Measurements from ENCODE around the gene CRKL. TPM values are rescaled to one million over a fixed set of nuclear protein-coding genes. Genes with fewer than 3 reads are reported as not detected.

Gene CRKL
- total RNA-seq, 1 experiment from 2014 or later, result 87.7 TPM

DNA sequence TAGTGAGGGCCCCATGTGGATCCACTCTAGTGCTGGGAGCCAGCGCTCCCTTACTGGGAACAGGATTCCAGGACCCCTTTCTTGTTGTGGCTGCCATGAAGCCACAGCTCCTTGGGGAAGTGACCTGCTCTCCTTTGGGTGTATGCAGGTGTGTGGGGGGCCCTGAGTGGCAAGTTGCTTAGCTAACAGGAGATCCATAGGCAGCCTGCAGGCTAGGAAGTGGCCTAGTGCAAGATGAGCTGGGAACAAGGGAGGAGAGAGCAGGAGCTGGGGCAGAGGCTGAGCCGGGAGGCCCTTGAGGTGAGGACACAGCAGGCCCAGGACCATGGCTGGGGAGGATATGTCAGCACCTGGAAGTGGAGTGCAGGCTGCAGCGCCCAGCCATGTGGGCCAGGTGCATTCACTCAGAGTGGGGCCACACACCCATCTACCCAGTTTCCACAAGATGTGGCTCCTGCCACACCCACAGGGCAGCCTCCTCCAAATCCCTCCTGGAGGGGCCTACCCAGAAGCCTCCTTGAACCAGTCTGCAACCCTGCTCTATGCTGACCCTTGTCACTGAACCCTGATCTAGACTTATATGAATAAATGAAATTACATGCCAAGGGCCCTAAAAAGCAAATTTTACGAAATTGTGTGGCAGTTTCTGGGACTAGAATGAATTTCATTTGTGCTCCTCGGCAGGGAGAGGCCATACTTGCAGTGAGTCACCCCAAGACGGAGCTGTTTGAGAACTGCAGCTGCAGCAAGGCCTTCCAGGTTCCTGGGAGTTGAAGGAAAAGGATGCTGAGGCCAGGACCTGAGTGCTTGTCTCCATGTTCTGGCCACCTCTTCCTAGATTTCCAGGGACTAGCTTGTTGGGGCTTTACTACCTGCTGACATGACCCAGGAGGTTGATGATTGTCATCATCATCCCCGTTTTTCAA is 81.5 kb downstream of the CRKL start:
- CTCF ChIA-PET, result interaction anchor here (0.5 to 1.4 kb wide), 2 partner anchors 113 to 493 kb away, joined by 3 read pairs; no protein-coding TSS in a partner anchor
- RAD21 ChIA-PET (ENCODE audit: low non-redundant PET in 1 of 2, low total read pairs in 2 of 2, uncharacterized antibody in 2 of 2, unreplicated experiment in 2 of 2), result no interaction called here
- H3K4me2 ChIP-seq (ENCODE audit: low read length), result no peak overlapping the region
- H3K4me3 ChIP-seq (replicated peaks in 1 of 2; ENCODE audit: low read depth in 1 of 2, low read length in 2 of 2), result no peak overlapping the region
- BruUV-seq (replicated peaks), result no TSS peak
- peaks cover 35% of the 10 kb centered on the region for H3K79me2 ChIP-seq (ENCODE audit: insufficient read depth, low read length)
- POLR2A ChIA-PET, result interaction anchor here (0.7 kb wide), 1 partner anchor 103 kb away, joined by 4 read pairs; no protein-coding TSS in a partner anchor
- no peaks in the 10 kb centered on the region for H3K27me3 ChIP-seq (ENCODE audit: insufficient read depth, low read length)
- no peak for ATAC-seq
- DNase-seq (ENCODE audit: low read depth, low spot score), result no peak
- no peak for TF ChIP-seq ZBTB33 (IDR thresholded peaks at IDR 0.05; ENCODE audit: extremely low read depth, insufficient replicate concordance, low read length)
- TF ChIP-seq POLR2A (IDR thresholded peaks at IDR 0.05; ENCODE audit: borderline replicate concordance, extremely low read depth, insufficient read depth, insufficient read length), result peak; percentile 53
- TF ChIP-seq POLR2AphosphoS5 (IDR thresholded peaks at IDR 0.05; ENCODE audit: low read depth, low read length), result 0 out of 2 replicates have a peak, but pooled peaks have one; percentile 34
- 0 out of 2 replicates have a peak, but pooled peaks have one; percentile 6 for TF ChIP-seq JUND (IDR thresholded peaks at IDR 0.05)
- TF ChIP-seq ZNF274 (IDR thresholded peaks at IDR 0.05; ENCODE audit: low read depth, low read length), result no peak
- no peak for TF ChIP-seq FOSL1 (IDR thresholded peaks at IDR 0.05; ENCODE audit: low read depth)
- TF ChIP-seq RAD21 (IDR thresholded peaks at IDR 0.05; ENCODE audit: low read depth), result no peak
- no peak overlapping the region for H2AFZ ChIP-seq (ENCODE audit: low read depth, low read length, poor library complexity, severe bottlenecking)
- intact Hi-C loops (cut with micrococcal nuclease), result no loop called here
- H3K4me1 ChIP-seq (ENCODE audit: control insufficient read depth in 1 of 2, insufficient read depth in 2 of 2, low read length in 2 of 2), result peaks cover 13 to 25% of the 10 kb centered on the region in 2 experiments
- peak overlapping the region; percentile 40 for H3K27ac ChIP-seq (ENCODE audit: low read depth, low read length)
- H3K36me3 ChIP-seq (ENCODE audit: control insufficient read depth in 1 of 2, insufficient read depth in 2 of 2, low read length in 2 of 2), result peaks cover 3 to 11% of the 10 kb centered on the region in 2 experiments; a peak in 3 of 4 replicates
- no peaks in the 10 kb centered on the region for H4K20me1 ChIP-seq (ENCODE audit: insufficient read depth)
- H3K9me2 ChIP-seq (ENCODE audit: insufficient read depth), result no peaks in the 10 kb centered on the region
- H3K9ac ChIP-seq (ENCODE audit: low read length), result no peak overlapping the region
- no peaks in the 10 kb centered on the region for H3K9me3 ChIP-seq (ENCODE audit: control insufficient read depth in 1 of 2, insufficient read depth in 1 of 2, low read depth in 1 of 2, low read length in 2 of 2)

Measured in HCT116 (cell line).